Transverse colon (tissue), 4 donors: ENCODE results near the gene PTPRN2. TPM values are rescaled to one million over a fixed set of nuclear protein-coding genes. Genes with fewer than 3 reads are reported as not detected.
"Not testable (repeated sequence)": the region's sequence is repeated elsewhere in the genome, so short reads cannot be mapped to it uniquely, and the experiment has no call there.

ENCODE experiments used
- DNase-seq: peaks from one replicate; pipeline ENCODE4 v3.0.0-alpha.2; 2019
- H3K27ac ChIP-seq, 4 donors: fragments of 200-600 bp; sonication (generic); 2 replicates each; pipeline ENCODE4 v1.5.1; 2016 to 2018; ENCODE audit warnings: inconsistent platforms in 4 of 4
- H3K27me3 ChIP-seq: fragments of 200-600 bp; sonication (generic); 2 replicates; pipeline ENCODE4 v1.5.1; 2017; ENCODE audit warnings: inconsistent platforms
- H3K36me3 ChIP-seq, 4 donors: fragments of 200-600 bp; sonication (generic); 2 replicates each; pipeline ENCODE4 v1.5.1; 2017 to 2019; ENCODE audit warnings: inconsistent platforms in 4 of 4
- H3K4me1 ChIP-seq, 4 donors: fragments of 200-600 bp; sonication (generic); 2 replicates each; pipeline ENCODE4 v1.5.1; 2017 to 2020; ENCODE audit warnings: inconsistent platforms in 4 of 4
- H3K4me3 ChIP-seq, 4 donors: fragments of 200-600 bp; sonication (generic); 1 replicate in 1 of 4; 2 replicates in 3 of 4; pipeline versions ENCODE4 v1.5.1 to v1.6.1; 2017 to 2019; ENCODE audit warnings: inconsistent platforms in 4 of 4
- H3K9me3 ChIP-seq, 2 donors: fragments of 200-600 bp; sonication (generic); 2 replicates each; pipeline ENCODE4 v1.5.1; 2017 to 2019; ENCODE audit warnings: inconsistent platforms in 2 of 2
- EP300 ChIP-seq: sonication (generic); formaldehyde crosslinking; IDR thresholded peaks from one replicate; pipeline ENCODE4 v1.6.1; 2017; ENCODE audit warnings: antibody characterized with exemption, low read depth
- POLR2A ChIP-seq: fragments of 450-650 bp; IDR thresholded peaks from one replicate; pipeline ENCODE4 v1.6.1; 2016; ENCODE audit warnings: antibody characterized with exemption, mild to moderate bottlenecking, moderate library complexity
- POLR2AphosphoS5 ChIP-seq, 3 donors: sonication (generic); formaldehyde crosslinking; IDR thresholded peaks; one replicate each; pipeline ENCODE4 v1.6.1; 2016; ENCODE audit warnings: antibody characterized with exemption in 3 of 3
- WGBS, 2 donors: methylation state at CpG; one replicate each; pipeline ENCODE4 v1.1.5; 2018; ENCODE audit warnings: low coverage in 1 of 2; 5-methylcytosine and 5-hydroxymethylcytosine counted together
- in situ Hi-C, 4 donors: fragments of 200-750 bp; cut with MboI; loops; one replicate each; pipeline versions ENCODE4 v1.15.0 to v1.15.1; 2017; ENCODE audit warnings: low sequenced_read_pairs in 3 of 4, low pct_ligation_motif_present in 1 of 4, low pct_unique_long_range_greater_than_20kb in 1 of 4
- intact Hi-C: fragments of 100-400 bp; cut with DNase I; formaldehyde crosslinking; loops from one replicate; pipeline ENCODE4 v1.15.1; 2023; ENCODE audit warnings: low total_unique reads
- total RNA-seq, 4 donors: library from RNA; depleted of rRNA; stranded (reverse); fragments of >200 nt; gene quantifications; one replicate each; pipeline ENCODE4 v1.1.0, GENCODE V29; 2016
- TF ChIP-seq, protein P1 (sequence below), 5 experiments: fragments of 200-600 bp in 3 of 5; fragments of 450-650 bp in 2 of 5; sonication (generic) in 3 of 5; IDR thresholded peaks; 1 replicate in 2 of 5; 2 replicates in 3 of 5; pipeline ENCODE4 v1.5.1; 2016 to 2017; ENCODE audit warnings: antibody characterized with exemption in 5 of 5, inconsistent platforms in 3 of 5, mild to moderate bottlenecking in 2 of 5, moderate library complexity in 1 of 5

PTPRN2 gene
- total RNA-seq, 4 donors from 2014 or later, result 15.4 to 31.1 (median 21.8) TPM

DNA sequence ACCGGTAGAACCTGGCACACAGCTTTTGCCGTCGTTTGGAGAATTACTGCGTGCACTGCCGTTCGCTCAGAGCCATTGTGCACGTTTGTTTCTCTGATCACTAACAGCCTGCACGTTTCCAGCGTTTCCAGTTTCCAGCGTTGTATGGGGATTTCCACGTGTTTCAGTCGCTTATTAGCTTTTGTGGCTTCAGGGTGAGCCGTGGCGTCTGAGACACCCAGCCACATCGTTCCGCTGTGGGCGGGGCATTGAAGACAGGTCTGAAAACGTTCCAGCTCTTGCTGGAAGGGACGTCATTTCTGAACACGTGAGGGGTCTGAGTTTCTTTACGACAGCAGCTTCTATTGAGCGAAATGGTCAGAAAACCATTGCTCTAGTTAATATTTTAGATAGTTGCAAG is 1086.0 kb downstream of the PTPRN2 start:
- 88 to 100% methylated on average over 1 to 22 of the region's 22 CpGs for WGBS, 2 donors
- intact Hi-C loops, result no loop called here
- TF ChIP-seq, protein P1, sequence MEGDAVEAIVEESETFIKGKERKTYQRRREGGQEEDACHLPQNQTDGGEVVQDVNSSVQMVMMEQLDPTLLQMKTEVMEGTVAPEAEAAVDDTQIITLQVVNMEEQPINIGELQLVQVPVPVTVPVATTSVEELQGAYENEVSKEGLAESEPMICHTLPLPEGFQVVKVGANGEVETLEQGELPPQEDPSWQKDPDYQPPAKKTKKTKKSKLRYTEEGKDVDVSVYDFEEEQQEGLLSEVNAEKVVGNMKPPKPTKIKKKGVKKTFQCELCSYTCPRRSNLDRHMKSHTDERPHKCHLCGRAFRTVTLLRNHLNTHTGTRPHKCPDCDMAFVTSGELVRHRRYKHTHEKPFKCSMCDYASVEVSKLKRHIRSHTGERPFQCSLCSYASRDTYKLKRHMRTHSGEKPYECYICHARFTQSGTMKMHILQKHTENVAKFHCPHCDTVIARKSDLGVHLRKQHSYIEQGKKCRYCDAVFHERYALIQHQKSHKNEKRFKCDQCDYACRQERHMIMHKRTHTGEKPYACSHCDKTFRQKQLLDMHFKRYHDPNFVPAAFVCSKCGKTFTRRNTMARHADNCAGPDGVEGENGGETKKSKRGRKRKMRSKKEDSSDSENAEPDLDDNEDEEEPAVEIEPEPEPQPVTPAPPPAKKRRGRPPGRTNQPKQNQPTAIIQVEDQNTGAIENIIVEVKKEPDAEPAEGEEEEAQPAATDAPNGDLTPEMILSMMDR (IDR thresholded peaks at IDR 0.05), result no peak
- TF ChIP-seq EP300 (no peak), POLR2AphosphoS5 (IDR thresholded peaks at IDR 0.05) (no peak)
- DNase-seq, result no peak
- peaks cover 5 to 6% of the 10 kb centered on the region in 2 donors for H3K9me3 ChIP-seq
- H3K4me3 ChIP-seq, result no peak overlapping the region
- H3K27ac ChIP-seq, result no peak overlapping the region
- H3K36me3 ChIP-seq, result no peaks in the 10 kb centered on the region
- in situ Hi-C loops, result no loop called here
- H3K4me1 ChIP-seq, result no peaks in the 10 kb centered on the region
- peaks cover 4% of the 10 kb centered on the region for H3K27me3 ChIP-seq

GRCh38 chr7:157500989-157501540 is 1086.6 kb downstream of the PTPRN2 start:
- H3K27ac ChIP-seq, H3K4me1 ChIP-seq, H3K4me3 ChIP-seq, H3K36me3 ChIP-seq, DNase-seq, in situ Hi-C loops, H3K9me3 ChIP-seq, H3K27me3 ChIP-seq, intact Hi-C loops: not testable (repeated sequence)
- 88% methylated on average over 9 of the region's 45 CpGs; no CpG with 5 or more reads in 1 of the 2 donors for WGBS, 2 donors

- no peak overlapping the region for H3K4me3 ChIP-seq
- TF ChIP-seq POLR2AphosphoS5 (IDR thresholded peaks at IDR 0.05) (no peak), POLR2A (no peak), EP300 (no peak)
- TF ChIP-seq, protein P1 (IDR thresholded peaks at IDR 0.05), result no peak
- intact Hi-C loops (no loop called here), in situ Hi-C loops (no loop called here)
- H3K4me1 ChIP-seq, result no peaks in the 10 kb centered on the region
- no peak overlapping the region for H3K27ac ChIP-seq
- no peak for DNase-seq
- no peaks in the 10 kb centered on the region for H3K36me3 ChIP-seq
- H3K9me3 ChIP-seq, result peaks cover under 1% of the 10 kb centered on the region in 2 donors
- peaks cover 4% of the 10 kb centered on the region for H3K27me3 ChIP-seq
- 75 to 91% methylated on average over 9 to 32 of the region's 32 CpGs for WGBS, 2 donors
These were observed 1087.3 kb downstream of the PTPRN2 start for GRCh38 chr7:157500171-157500960.

DNA sequence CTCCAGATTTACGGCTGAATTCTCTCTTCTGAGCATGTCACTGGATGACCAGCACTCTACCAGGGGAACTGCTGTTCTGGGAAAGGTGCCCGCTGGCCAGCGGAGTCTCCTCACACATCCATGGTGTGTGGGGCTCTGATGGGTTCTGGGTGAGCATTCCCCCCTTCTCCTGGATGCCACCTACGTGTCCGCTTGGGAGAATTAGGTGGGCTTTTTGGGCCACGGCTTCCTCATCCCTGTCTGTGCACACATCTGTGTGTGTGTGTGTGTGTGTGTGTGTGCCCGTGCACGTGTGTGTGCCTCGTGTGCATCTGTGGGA is 1087.8 kb downstream of the PTPRN2 start:
- Histone ChIP-seq H3K27me3 (peaks cover 4% of the 10 kb centered on the region), H3K36me3 (no peaks in the 10 kb centered on the region), H3K4me3 (no peak overlapping the region), H3K9me3 (no peaks in the 10 kb centered on the region), H3K27ac (no peak overlapping the region), H3K4me1 (no peaks in the 10 kb centered on the region)
- TF ChIP-seq, protein P1 (IDR thresholded peaks at IDR 0.05), result no peak
- TF ChIP-seq POLR2A, result no peak
- TF ChIP-seq POLR2AphosphoS5 (IDR thresholded peaks at IDR 0.05), result no peak
- no peak for TF ChIP-seq EP300
- intact Hi-C loops (no loop called here), in situ Hi-C loops (no loop called here)
- 73% methylated on average over 6 of the region's 9 CpGs; no CpG with 5 or more reads in 1 of the 2 donors for WGBS, 2 donors
- no peak for DNase-seq
